ENCODE measurements around the gene PLA2G2F.

- TF ChIP-seq EP300 (IDR thresholded peaks at IDR 0.05; ENCODE audit: low read depth), result no peak
- no peak for TF ChIP-seq POLR2A (IDR thresholded peaks at IDR 0.05)
Measured at GRCh38 chr1:20179371-20180128, 40.4 kb downstream of the PLA2G2F start.

All from transverse colon (tissue), 1 donor.